IMR-90 (cell line): ENCODE data around the gene MFAP4. TPM values are rescaled to one million over a fixed set of nuclear protein-coding genes. Genes with fewer than 3 reads are reported as not detected.

Experiments
- ATAC-seq: fragments of 200-7000 bp; cut with Tn5 transposase; 2 replicates; pipeline ENCODE4 v1.9.1; 2020; ENCODE audit warnings: low read depth, mild to moderate bottlenecking, moderate library complexity
- BruUV-seq: library from RNA; stranded (reverse); fragments of 400-500 nt; replicated peaks from 2 replicates; lab custom pipeline; 2021; lab: Mats Ljungman, UMichigan
- CTCF ChIA-PET: fragments of 300-600 bp; formaldehyde crosslinking; extraction: SDS; loops from one replicate; lab custom pipeline; 2021; ENCODE audit warnings: antibody characterized with exemption; lab: Yijun Ruan, JAX
- POLR2A ChIA-PET: fragments of 300-600 bp; sonication (Branson Sonifier 250); formaldehyde crosslinking; loops from one replicate; lab custom pipeline; 2022; ENCODE audit warnings: antibody characterized with exemption; ENCODE audit not compliant: unreplicated experiment; lab: Charles Lee
- DNase-seq: peaks from one replicate; pipeline ENCODE4 v3.0.0; 2013
- H2AFZ ChIP-seq: replicated peaks from 2 replicates; pipeline ENCODE3; 2013; ENCODE audit warnings: low read length, mild to moderate bottlenecking; ENCODE audit not compliant: poor library complexity
- H2AK5ac ChIP-seq: 2 replicates; pipeline ENCODE4 v1.6.1; 2013; ENCODE audit warnings: low read depth, low read length, inconsistent platforms
- H2AK9ac ChIP-seq: replicated peaks from 2 replicates; pipeline ENCODE3; 2013; ENCODE audit warnings: mild to moderate bottlenecking, low read depth, low read length, moderate library complexity; ENCODE audit not compliant: poor library complexity
- H2BK120ac ChIP-seq: 2 replicates; pipeline ENCODE4 v1.6.1; 2013; ENCODE audit warnings: low read depth, low read length, inconsistent platforms
- H2BK15ac ChIP-seq: 3 replicates; pipeline ENCODE4 v1.6.1; 2013; ENCODE audit warnings: low read depth, low read length, inconsistent platforms
- H2BK20ac ChIP-seq: 2 replicates; pipeline ENCODE4 v1.6.1; 2013; ENCODE audit warnings: low read depth, mild to moderate bottlenecking, inconsistent platforms, low read length, moderate library complexity
- H2BK5ac ChIP-seq: 2 replicates; pipeline ENCODE4 v1.6.1; 2013; ENCODE audit warnings: mild to moderate bottlenecking, low read depth, low read length, inconsistent platforms; ENCODE audit not compliant: poor library complexity, severe bottlenecking
- H3K14ac ChIP-seq: replicated peaks from 2 replicates; pipeline ENCODE4 v1.6.1; 2013; ENCODE audit warnings: low read depth, low read length, inconsistent platforms
- H3K18ac ChIP-seq: 2 replicates; pipeline ENCODE4 v1.6.1; 2013; ENCODE audit warnings: low read depth, low read length, control low read depth
- H3K23ac ChIP-seq: 2 replicates; pipeline ENCODE4 v1.6.1; 2013; ENCODE audit warnings: low read depth, low read length, inconsistent platforms
- H3K27ac ChIP-seq: 2 replicates; pipeline ENCODE4 v1.5.1; 2013; ENCODE audit warnings: mild to moderate bottlenecking, control low read depth, low read length; ENCODE audit not compliant: insufficient read depth
- H3K27me3 ChIP-seq: 2 replicates; pipeline ENCODE4 v1.6.1; 2013; ENCODE audit warnings: low read length; ENCODE audit not compliant: control insufficient read depth, insufficient read depth
- H3K36me3 ChIP-seq: 2 replicates; pipeline ENCODE4 v1.6.1; 2013; ENCODE audit warnings: low read length, mixed read lengths; ENCODE audit not compliant: control insufficient read depth, insufficient read depth
- H3K4ac ChIP-seq: 2 replicates; pipeline ENCODE4 v1.6.1; 2013; ENCODE audit warnings: low read depth, low read length, inconsistent platforms
- H3K4me1 ChIP-seq: 2 replicates; pipeline ENCODE4 v1.6.1; 2013; ENCODE audit warnings: low read length, mixed read lengths; ENCODE audit not compliant: control insufficient read depth, insufficient read depth
- H3K4me2 ChIP-seq: 2 replicates; pipeline ENCODE4 v1.6.1; 2013; ENCODE audit warnings: low read depth, mild to moderate bottlenecking, control low read depth, low read length, moderate library complexity
- H3K4me3 ChIP-seq: 2 replicates; pipeline ENCODE4 v1.5.1; 2013; ENCODE audit warnings: low read depth, mild to moderate bottlenecking, control low read depth, low read length, moderate library complexity; ENCODE audit not compliant: insufficient read depth
- H3K56ac ChIP-seq: 2 replicates; pipeline ENCODE4 v1.6.1; 2013; ENCODE audit warnings: low read length, inconsistent platforms; ENCODE audit not compliant: insufficient read depth; ENCODE audit errors: extremely low read depth
- H3K79me1 ChIP-seq, 2 experiments: 2 replicates each; pipeline ENCODE4 v1.6.1; 2013; ENCODE audit warnings: low read length in 2 of 2, inconsistent platforms in 1 of 2, low read depth in 1 of 2
- H3K9ac ChIP-seq: 2 replicates; pipeline ENCODE4 v1.6.1; 2013; ENCODE audit warnings: low read depth, low read length, control low read depth
- H3K9me1 ChIP-seq: 2 replicates; pipeline ENCODE4 v1.6.1; 2013; ENCODE audit warnings: low read length, inconsistent platforms; ENCODE audit not compliant: insufficient read depth
- H3K9me3 ChIP-seq: 2 replicates; pipeline ENCODE4 v1.6.1; 2013; ENCODE audit warnings: low read length; ENCODE audit not compliant: control insufficient read depth, insufficient read depth
- H4K20me1 ChIP-seq: 2 replicates; pipeline ENCODE4 v1.6.1; 2013; ENCODE audit warnings: low read length, inconsistent platforms; ENCODE audit not compliant: insufficient read depth
- H4K5ac ChIP-seq: 2 replicates; pipeline ENCODE4 v1.6.1; 2013; ENCODE audit warnings: mild to moderate bottlenecking, low read depth, low read length, control low read depth
- H4K8ac ChIP-seq, 2 experiments: 2 replicates each; pipeline ENCODE4 v1.6.1; 2013; ENCODE audit warnings: low read depth in 2 of 2, low read length in 2 of 2, control low read depth in 1 of 2, inconsistent platforms in 1 of 2
- H4K91ac ChIP-seq: 2 replicates; pipeline ENCODE4 v1.6.1; 2013; ENCODE audit warnings: low read depth, low read length, inconsistent platforms; ENCODE audit not compliant: insufficient read depth
- CHD1 ChIP-seq: IDR thresholded peaks from 2 replicates; pipeline ENCODE4 v1.6.1; 2012; ENCODE audit warnings: low read depth, low read length, improper control_type of control experiment
- FOS ChIP-seq: fragments of 150-350 bp; IDR thresholded peaks from 2 replicates; pipeline ENCODE4 v1.6.1; 2016; ENCODE audit warnings: low read depth, low read length
- RFX5 ChIP-seq: IDR thresholded peaks from 2 replicates; pipeline ENCODE4 v1.8.0; 2012; ENCODE audit warnings: low read depth, mild to moderate bottlenecking, low read length, moderate library complexity
- WGBS, 2 experiments: methylation state at CpG; one replicate each; pipeline versions ENCODE4 v1.1.5 to v1.1.7; 2013; ENCODE audit warnings: missing lambda C conversion rate in 2 of 2; ENCODE audit not compliant: insufficient read length in 1 of 2; ENCODE audit errors: extremely low coverage in 2 of 2; 5-methylcytosine and 5-hydroxymethylcytosine counted together
- dilution Hi-C: fragments of 300-500 bp; cut with HindIII; formaldehyde crosslinking; loops from one replicate; pipeline ENCODE4 v1.14.3; 2018; ENCODE audit warnings: low sequenced_read_pairs; ENCODE audit not compliant: unreplicated experiment
- in situ Hi-C: fragments of 300-500 bp; cut with MboI; formaldehyde crosslinking; loops from 3 replicates; pipeline ENCODE4 v1.14.3; 2019; ENCODE audit warnings: low sequenced_read_pairs, inconsistent platforms, mixed read lengths
- intact Hi-C: fragments of 100-400 bp; cut with micrococcal nuclease; formaldehyde crosslinking; loops from 2 replicates; pipeline ENCODE4 v1.10.0; 2022
- polyA plus RNA-seq, 3 experiments: library from polyadenylated mRNA; depleted of rRNA; stranded (reverse); fragments of >200 nt; gene quantifications; 2 replicates each; pipeline ENCODE4 v1.2.3, GENCODE V29; 2012; ENCODE audit warnings: low replicate concordance in 1 of 3
- total RNA-seq: library from RNA; depleted of rRNA; stranded (reverse); fragments of >200 nt; gene quantifications from 2 replicates; pipeline ENCODE4 v1.2.3, GENCODE V29; 2012
- TF ChIP-seq, protein P1 (sequence below): conservative IDR thresholded peaks from 2 replicates; pipeline ENCODE4 v1.5.1; 2012; ENCODE audit warnings: mild to moderate bottlenecking, low read depth, low read length, improper control_type of control experiment

Gene MFAP4
- total and polyA plus RNA-seq, 2 of the 4 experiments (the other 2 are of a cell fraction), result 7.0 to 71.6 TPM

DNA sequence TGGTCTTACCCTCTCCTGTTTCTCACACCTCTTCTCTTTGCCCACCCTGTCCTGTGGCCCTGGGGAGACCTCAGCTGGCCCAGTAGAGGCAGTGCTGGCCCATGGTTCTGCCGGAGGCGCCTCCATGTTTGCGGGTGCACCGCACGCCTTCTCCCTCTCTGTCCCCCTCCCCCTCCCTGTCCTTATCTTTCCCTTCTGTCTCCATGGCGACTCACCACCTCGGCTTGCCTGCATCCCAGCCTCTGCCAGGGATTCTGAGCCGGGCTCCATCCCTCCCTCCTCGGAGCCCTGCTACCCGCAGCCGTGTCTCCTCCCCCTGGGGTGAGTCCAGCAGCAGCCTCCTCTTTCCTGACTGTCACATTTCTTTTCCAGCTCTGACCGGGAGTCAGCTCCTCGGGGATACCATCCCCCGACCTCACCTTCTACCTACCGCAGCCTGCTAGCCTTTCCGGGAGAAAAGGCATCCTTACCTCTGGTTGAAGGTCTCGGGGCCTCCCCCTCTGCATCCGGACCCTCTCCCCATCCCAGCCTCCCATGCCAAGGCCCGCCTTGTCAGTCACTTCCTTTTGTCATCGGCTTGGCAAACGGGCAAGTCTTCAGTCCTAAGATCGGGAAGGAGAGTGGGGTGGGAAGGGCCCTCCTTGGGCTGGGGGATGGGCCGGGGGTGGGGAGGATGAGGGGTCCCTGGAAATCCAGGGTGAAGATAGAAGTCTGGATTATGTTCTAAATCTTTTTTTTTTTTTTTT is 24.1 kb upstream of the MFAP4 start, which contains the start of gene RNF112:
RNF112 (plus strand) TSS at position 358 of the 746 bp plus-strand sequence; CDS start at position 535, 177 bp downstream.
- H3K18ac ChIP-seq, result peak within 1 kb of the TSS; percentile 11; the same call in 1 of the 2 replicates

More for the DNA sequence above, 24.1 kb upstream of the MFAP4 start, which contains the start of gene RNF112:
- Histone ChIP-seq H3K9me3 (no peaks in the 10 kb centered on the region), H3K9ac (no peak within 1 kb of the TSS), H4K91ac (peak within 1 kb of the TSS; percentile 49), H2AK9ac (peak within 1 kb of the TSS; percentile 93), H3K9me1 (peaks cover 8% of the 10 kb centered on the region), H3K14ac (peak within 1 kb of the TSS; percentile 1; the same call in 1 of the 2 replicates), H3K4me1 (peaks cover 11% of the 10 kb centered on the region; the same call in 1 of the 2 replicates), H2BK120ac (peak within 1 kb of the TSS; percentile 33; the same call in 1 of the 2 replicates), H2BK20ac (no peak within 1 kb of the TSS), H3K27me3 (no peaks in the 10 kb centered on the region), H4K5ac (0 out of 2 replicates have a peak within 1 kb of the TSS, but pooled peaks have one; percentile 32), H2BK15ac (no peak within 1 kb of the TSS; the same call in 2 of the 3 replicates), H3K27ac (no peak within 1 kb of the TSS), H3K4me3 (no peak within 1 kb of the TSS), H2AFZ (peak within 1 kb of the TSS; percentile 88), H2BK5ac (no peak within 1 kb of the TSS), H3K4me2 (peak within 1 kb of the TSS; percentile 71), H3K4ac (peak within 1 kb of the TSS; percentile 55; the same call in 1 of the 2 replicates), H3K56ac (no peak within 1 kb of the TSS), H4K20me1 (no peaks in the 10 kb centered on the region), H3K36me3 (no peaks in the 10 kb centered on the region), H3K79me1 (no peaks in the 10 kb centered on the region), H3K23ac (no peak within 1 kb of the TSS), H4K8ac (peak within 1 kb of the TSS in 1 of 2 experiments; percentile 76; a peak in 2 of 4 replicates), H2AK5ac (peak within 1 kb of the TSS; percentile 37)
- in situ Hi-C loops (no loop called here), dilution Hi-C loops (no loop called here), intact Hi-C loops (no loop called here)
- POLR2A ChIA-PET, result interaction anchor here (0.6 kb wide), 2 partner anchors 26 to 27 kb away, joined by 4 read pairs; no protein-coding TSS in a partner anchor
- TF ChIP-seq FOS (no peak), CHD1 (no peak), RFX5 (no peak)
- TF ChIP-seq, protein P1, sequence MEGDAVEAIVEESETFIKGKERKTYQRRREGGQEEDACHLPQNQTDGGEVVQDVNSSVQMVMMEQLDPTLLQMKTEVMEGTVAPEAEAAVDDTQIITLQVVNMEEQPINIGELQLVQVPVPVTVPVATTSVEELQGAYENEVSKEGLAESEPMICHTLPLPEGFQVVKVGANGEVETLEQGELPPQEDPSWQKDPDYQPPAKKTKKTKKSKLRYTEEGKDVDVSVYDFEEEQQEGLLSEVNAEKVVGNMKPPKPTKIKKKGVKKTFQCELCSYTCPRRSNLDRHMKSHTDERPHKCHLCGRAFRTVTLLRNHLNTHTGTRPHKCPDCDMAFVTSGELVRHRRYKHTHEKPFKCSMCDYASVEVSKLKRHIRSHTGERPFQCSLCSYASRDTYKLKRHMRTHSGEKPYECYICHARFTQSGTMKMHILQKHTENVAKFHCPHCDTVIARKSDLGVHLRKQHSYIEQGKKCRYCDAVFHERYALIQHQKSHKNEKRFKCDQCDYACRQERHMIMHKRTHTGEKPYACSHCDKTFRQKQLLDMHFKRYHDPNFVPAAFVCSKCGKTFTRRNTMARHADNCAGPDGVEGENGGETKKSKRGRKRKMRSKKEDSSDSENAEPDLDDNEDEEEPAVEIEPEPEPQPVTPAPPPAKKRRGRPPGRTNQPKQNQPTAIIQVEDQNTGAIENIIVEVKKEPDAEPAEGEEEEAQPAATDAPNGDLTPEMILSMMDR, result 0 out of 2 replicates have a peak, but pooled peaks have one; percentile 25
- 14% methylated on average over 11 of the region's 23 CpGs; no CpG with 5 or more reads in 1 of the 2 experiments for WGBS, 2 experiments
- ATAC-seq (peak; percentile 78), DNase-seq (peak; percentile 56)
- BruUV-seq, result no TSS peak
- CTCF ChIA-PET, result interaction anchor here (2.5 kb wide), 1 partner anchor 48 kb away, joined by 12 read pairs; the partner anchor contains the start of gene B9D1
